ENCODE measurements around the gene NPM3.

NPM3 gene

GRCh38 chr10:101767966-101768790 lies 15.1 kb downstream of the NPM3 start:
- no peak for TF ChIP-seq CTCF (IDR thresholded peaks at IDR 0.05; ENCODE audit: borderline replicate concordance, insufficient read depth, low read depth, low read length)
- H3K4me3 ChIP-seq (ENCODE audit: low read depth, low read length): no peak overlapping the region

DNA sequence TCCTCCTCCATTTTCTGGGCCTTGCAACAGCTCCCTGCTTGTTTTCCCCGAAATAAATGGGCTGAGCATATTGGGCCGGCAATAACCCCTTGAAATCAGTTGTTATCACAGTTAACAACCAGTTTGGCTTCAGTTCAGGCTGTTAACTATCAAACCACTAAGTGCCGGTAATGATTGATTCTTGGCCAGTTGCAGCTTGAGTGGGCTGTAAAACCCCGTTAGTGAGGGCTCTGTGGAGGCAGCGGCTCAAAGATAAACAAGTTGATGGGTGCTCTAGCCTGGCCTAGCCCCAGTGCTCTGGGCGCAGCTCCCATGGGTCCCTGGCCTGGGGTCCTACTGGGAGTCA lies 15.7 kb downstream of the NPM3 start:
- H3K4me3 ChIP-seq (ENCODE audit: low read depth, low read length): no peak overlapping the region
- no peak for TF ChIP-seq CTCF (IDR thresholded peaks at IDR 0.05; ENCODE audit: borderline replicate concordance, insufficient read depth, low read depth, low read length)

GRCh38 chr10:101766753-101767599 lies 16.3 kb downstream of the NPM3 start:
- no peak overlapping the region for H3K4me3 ChIP-seq (ENCODE audit: low read depth, low read length)
- TF ChIP-seq CTCF (IDR thresholded peaks at IDR 0.05; ENCODE audit: borderline replicate concordance, insufficient read depth, low read depth, low read length): no peak

DNA sequence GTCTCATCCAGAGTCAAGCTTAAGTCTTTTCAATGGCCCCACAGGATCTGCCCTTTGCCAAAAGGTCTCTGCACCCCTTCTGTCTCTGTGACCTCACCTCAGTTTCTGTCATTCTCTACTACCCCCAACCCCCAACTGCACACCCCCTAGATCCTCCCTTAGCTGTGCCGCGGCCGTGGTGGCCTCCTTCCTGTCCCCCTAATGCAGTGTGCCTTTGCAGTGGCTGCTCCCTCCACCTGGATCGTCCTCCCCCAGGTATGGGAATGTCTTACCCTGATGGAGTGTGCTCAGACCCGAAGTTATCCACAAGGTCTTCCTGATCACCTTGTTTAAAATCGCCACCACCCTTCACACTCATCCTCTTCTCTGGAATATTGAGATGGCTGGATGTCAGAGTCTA lies 16.9 kb downstream of the NPM3 start:
- H3K4me3 ChIP-seq (ENCODE audit: low read depth, low read length): no peak overlapping the region

DNA sequence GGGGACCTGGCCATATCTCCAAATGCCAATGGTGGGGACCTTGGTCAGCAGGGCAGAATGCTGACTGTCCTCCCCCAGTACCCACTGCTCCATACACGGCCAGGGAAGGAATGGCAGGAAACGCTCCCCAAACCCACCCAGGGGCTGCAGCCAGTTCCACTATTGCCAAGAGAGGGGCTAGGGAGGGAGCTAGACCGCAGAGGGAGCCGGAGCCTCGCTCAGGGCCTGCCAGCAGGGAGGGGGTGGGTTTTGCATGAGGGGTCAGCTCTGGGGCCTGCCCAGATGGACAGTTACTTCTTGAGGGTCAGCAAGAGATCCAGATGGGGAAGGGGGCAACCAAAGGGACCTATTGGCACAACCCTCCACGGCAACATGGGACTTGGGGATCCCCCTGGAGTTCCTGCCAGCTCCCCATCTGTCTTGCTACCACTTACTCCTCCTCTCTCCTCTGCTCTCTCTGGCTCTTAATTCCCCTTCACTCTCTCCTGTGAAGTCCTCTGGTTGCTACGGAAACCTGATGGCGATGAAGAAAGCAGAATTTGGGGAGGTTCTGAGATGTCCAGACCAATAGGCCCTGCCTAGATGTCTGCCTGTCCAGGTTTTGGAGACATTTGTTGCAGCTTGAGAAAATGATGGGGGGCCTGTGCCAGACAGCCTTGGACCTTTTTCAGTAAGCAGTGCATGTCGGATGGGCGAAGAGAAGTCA lies 20.0 kb downstream of the NPM3 start:
- no peak overlapping the region for H3K4me3 ChIP-seq (ENCODE audit: low read depth, low read length)
- no peak for TF ChIP-seq CTCF (IDR thresholded peaks at IDR 0.05; ENCODE audit: borderline replicate concordance, insufficient read depth, low read depth, low read length)

More for the DNA sequence above, 16.9 kb downstream of the NPM3 start:
- TF ChIP-seq CTCF (IDR thresholded peaks at IDR 0.05; ENCODE audit: borderline replicate concordance, insufficient read depth, low read depth, low read length): no peak

DNA sequence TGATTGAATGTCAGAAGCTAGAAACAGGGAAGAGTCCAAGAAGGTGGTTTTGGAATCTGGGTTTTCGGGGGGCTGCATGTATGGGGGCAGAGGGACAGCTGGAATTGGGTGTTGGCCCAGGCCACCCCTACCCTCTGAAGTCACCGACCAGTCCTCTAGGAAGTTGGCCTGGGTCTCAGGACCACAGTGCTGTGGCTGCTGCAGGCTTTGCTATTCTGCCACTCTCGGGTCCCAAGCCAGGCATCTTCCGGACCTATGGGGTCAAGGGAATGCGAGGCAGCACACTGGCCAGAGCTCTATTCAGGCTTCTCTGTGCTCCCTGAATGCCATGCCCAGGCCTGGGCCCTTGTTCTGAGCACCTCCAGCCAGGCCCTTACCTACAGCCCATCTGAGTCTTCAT lies 20.5 kb downstream of the NPM3 start:
- no peak overlapping the region for H3K4me3 ChIP-seq (ENCODE audit: low read depth, low read length)

More for the DNA sequence above, 20.5 kb downstream of the NPM3 start:
- TF ChIP-seq CTCF (IDR thresholded peaks at IDR 0.05; ENCODE audit: borderline replicate concordance, insufficient read depth, low read depth, low read length): no peak
